GM21786 (cell line): ENCODE data around the gene C6orf89.

Experiments used
- ATAC-seq: cut with Tn5 transposase; IDR thresholded peaks from one replicate; pipeline ENCODE4 v1.9.1; 2021; ENCODE audit not compliant: unreplicated experiment

Gene C6orf89

GRCh38 chr6:36851626-36852025 lies 34.1 kb upstream of the C6orf89 start:
- ATAC-seq = no peak

DNA sequence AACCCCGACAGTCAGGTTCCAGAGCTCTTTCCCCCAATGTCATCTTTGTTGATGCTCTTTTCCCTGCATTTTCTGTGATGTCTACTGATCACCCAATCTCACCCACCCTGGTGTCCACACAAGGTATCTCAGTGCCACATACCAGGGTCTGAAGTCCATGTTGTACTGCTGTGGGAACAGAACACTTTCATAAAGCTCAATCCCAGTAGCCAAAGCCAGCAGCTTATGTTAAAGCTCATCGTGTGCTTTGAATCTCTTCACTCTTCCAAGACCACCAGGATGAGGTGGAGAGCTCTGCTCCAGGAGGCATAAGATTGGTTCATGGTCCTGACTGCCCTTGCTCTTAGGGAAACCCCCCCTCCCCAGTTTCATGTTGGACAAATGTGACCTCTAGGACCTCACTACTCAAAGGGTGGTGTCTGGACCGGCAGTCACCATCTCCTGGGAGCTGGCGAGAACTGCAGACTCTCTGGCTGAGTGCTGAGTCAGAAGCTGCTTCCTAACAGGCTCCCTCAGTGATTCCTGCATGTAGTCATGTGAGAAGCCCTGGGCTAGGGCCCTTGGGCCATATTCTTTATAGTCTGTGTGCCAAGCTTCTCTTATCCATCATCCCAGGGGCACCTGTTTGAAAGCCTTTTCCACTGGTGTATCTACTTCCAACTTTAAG lies 33.1 kb upstream of the C6orf89 start:
- no peak for ATAC-seq

GRCh38 chr6:36853325-36853724 lies 32.4 kb upstream of the C6orf89 start:
- no peak for ATAC-seq

DNA sequence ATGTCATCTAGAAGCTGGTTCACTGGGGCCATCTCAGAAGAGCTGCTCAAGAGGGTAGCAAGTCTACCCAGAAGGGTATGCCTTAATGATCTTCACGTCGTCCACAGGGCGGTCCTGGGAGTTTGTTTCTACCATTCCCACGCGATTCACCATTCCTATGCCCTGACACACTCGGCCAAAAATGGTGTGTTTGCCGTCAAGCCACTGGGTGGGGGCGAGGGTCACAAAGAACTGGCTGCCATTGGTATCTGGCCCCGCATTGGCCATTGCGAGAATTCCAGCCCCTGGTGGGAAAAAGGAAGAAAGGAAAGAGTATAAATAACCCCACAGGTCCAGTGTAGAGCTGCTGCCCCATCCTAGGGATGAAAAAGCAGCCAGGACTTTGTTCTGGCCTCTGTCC lies 30.0 kb upstream of the C6orf89 start:
- no peak for ATAC-seq

- no peak for ATAC-seq
Measured at GRCh38 chr6:36856277-36856676, 29.5 kb upstream of the C6orf89 start.

DNA sequence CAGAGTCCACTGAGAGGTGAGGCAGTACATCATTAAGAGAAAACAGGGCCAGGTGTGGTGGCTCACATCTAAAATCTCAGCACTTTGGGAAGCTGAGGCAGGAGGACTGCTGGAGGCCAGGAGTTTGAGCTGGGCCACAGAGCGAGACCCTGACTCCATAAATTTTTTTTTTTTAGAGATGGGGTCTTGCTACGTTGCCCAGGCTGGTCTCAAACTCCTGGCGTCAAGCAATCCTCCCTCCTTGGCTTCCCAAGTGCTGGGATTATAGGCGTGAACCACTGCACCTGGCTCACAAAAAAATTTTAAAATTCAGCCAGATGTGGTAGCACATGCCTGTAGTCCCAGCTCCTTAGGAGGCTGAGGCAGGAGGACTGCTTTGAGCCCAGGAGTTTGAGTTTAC lies 28.4 kb upstream of the C6orf89 start:
- ATAC-seq = no peak

GRCh38 chr6:36858407-36858981 lies 27.3 kb upstream of the C6orf89 start:
- ATAC-seq = no peak

DNA sequence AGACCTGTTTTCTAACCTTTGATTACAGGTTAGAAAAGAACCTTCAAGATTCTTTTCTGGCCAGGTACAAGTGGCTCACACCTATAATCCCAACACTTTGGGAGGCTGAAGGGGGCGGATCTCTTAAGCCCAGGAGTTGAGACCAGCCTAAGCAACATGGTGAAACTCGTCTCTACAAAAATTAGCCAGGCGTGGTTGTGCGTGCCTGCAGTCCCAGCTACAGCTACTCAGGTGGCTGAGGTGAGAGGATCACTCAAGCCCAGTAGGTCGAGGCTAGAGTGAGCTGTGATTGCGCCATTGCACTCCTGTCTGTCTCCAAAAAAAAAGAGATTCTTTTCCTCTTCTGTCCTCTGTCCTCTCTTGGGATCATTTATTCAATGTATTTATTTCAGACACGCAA lies 25.6 kb upstream of the C6orf89 start:
- no peak for ATAC-seq

DNA sequence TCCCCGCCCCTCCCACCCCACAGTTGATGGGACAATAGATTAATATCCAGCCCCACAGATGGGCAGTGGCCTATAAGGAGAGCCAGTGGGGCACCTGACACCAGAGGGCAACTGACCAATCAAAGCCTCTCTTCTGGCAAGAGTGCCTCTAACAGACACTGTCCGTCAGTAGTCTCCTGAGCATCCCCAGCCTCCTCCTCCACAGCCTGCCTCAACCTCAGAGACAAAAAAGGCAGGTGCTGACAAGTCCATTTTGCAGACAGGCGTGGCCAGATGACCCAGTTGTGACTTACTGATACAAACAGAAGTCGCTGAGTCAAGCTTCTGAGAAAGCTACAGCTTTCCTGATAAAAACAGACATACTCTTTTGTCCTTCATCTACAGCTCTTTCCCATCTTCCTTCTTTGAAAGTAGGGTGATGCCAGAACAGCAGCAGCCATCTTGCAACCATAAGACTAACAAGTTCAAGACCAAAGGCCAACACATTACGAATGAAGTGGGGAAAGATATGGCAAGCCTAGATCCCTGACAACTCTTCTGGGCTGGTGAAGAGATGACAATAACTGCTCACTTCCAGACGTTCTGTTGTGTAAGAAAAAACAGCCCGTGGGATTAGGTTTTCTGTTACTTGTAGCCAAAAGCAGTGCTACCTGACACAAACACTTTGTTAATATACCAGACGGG lies 23.4 kb upstream of the C6orf89 start:
- no peak for ATAC-seq

- ATAC-seq = no peak
Measured at GRCh38 chr6:36862848-36863382, 22.8 kb upstream of the C6orf89 start.

DNA sequence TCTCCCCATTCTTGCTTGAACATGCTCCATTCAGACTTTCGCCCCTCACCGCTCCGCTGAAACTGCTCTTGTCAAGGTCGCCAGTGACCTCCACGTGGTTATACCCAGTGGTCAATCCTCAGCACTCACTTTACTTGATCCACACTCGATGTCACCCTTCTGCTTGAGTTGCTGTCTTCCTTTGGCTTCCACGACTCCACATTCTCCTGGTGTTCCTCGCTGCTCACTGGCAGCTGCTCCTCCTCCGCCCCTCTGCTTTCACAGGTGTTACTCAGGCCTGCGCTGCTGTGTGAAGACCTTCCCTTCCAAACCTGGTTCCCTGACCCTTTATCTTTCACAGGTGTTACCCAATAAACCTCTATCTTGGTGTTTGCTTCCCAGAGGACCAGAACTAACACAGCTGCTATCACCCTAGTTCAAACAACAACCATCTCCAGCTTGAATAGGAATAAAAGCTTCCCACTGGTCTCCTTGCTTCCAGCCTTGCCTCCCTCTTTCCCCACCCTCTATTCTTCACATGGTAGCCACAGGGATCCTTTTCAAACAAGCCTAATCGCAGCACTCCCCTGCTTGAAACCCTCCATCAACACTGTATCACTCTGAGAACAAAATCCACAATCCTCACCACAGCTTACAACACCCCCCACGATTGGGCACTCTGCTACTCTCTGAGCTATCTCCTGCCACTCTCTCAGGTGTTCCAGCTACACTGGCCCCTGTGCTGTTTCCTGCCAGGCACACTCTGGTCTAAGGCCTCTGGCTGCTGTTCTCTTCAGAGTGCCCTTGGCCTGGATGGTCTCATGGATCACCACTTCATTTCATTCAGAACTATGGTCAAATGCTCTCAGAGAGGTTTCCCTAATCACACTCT lies 21.8 kb upstream of the C6orf89 start:
- ATAC-seq = no peak

DNA sequence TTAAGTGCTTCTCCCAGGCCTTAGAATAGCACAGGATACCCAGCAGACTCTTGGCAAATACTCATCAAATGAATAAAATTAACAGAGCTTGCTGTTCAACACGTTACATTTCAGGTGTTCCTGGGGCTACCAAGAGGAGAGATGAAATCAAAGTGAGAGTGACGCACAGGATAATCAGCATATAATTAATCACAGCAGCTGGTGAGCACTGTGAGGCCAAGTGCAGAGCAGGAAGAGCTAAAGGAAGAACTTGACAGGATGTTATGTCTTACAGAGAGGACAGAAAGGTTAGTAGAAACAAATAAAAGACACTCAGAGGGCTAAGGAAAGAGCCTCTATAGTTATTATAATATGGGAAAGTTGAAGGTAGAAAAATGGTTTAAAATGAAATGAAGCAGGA lies 19.9 kb upstream of the C6orf89 start:
- ATAC-seq = no peak

DNA sequence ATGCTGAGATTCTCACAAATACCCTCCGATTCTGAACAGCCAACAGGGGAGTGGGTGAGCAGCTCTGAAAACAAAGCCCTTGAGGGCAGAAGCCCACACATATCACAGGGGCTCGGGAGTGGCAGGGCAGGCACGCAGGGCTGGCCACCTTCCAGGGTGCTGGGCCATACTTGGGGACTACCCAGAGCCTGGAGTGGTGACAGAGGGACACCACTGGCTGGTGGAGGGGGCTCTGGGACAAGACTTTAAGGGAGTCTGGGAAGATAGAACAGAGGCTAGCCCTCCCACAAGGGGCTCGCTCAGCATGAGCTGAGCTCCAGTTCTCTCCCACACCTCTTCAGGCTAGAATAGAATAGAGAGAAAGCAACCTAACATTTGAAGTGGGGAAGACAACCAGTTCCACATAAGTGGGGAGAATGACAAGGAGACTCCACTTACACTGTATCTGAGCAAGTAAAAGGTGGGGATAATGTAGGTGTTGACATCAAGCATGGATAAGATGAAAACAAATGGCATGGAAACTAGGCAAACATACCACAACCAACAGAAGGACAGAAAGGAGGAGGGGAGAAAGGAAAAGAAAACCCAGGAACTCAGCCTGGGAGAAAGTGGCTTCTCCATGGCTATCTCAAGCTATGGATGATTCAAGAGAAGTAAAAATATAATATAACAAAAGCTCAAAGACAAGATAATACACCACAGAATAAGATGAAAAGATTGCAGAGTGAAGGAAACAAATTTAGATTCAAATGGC lies 18.1 kb upstream of the C6orf89 start:
- no peak for ATAC-seq

DNA sequence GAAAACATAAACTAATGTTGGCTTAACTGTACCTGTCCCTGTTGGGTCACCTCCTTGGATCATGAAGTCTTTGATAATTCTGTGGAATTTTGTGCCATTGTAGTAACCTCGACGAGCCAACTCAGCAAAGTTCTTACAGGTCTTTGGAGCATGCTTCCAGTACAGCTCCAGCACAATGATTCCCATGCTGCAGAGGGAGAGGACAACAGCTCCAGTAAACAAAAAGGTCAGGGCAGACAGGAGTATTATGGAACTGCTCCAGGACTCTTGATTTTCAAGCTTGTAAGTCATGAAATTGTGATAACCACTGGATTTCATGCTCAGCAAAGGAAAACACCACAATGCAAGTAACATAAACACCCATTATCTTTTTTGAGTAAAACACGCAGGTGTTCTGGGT lies 14.1 kb upstream of the C6orf89 start:
- ATAC-seq = no peak

DNA sequence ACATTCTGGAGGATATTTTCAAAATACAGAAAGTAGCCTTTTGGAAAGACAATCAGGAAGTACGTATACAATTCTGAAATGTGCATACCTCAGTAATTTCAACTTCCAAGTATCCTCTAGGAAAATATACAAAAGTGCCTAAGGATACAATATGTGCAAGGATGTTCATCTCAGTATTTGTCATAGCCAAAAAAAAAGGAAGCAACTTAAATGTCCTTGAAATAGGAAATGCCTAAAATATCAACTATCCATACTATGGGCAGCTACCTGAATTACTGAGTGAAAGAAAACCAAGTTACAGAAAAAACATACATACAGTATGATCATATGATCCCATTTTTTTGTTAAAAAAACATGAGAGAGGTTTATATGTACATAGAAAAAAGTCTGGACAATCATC lies 12.6 kb upstream of the C6orf89 start:
- no peak for ATAC-seq

DNA sequence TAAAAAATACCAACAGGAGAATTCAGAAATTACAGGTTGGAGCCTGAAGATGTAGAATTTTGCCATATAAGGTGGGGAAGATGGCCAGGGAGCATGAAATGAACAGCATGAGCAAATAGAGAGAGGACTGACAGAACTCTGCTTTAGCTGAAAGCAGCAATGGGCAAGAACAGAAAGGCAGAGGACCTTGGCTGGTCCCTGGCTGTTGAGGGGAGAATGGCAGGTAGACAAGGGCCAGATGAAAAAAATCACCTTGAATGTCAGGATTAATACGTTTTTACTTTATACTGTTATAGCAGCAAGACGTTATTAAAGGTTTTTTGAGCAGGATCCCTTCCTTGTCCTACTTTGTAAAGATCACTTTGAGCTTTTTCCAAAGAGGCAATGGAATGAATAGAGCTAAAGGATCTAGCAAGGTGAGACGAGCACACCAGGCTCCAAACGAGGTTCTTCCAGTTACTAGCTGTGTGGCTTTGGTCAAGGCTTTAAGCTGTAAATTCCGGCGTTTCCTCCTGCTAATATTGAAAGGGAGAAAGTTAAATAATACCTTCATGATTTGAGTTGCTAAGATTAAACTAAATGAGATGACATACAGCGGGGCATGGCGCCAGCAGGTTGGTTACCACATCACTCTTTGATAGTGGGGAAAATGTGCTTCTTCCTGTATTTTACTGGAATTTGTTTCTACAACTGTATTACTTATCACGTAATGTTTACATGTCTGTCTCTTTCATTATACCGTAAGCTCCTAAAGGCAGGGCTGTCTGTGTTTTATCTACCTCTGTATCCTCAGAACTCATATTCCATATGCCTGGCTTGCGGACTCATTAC lies 11.9 kb upstream of the C6orf89 start:
- no peak for ATAC-seq

GRCh38 chr6:36874443-36875249 lies 11.1 kb upstream of the C6orf89 start, which contains the start of gene PPIL1:
TSS of gene PPIL1 (minus strand) at chr6:36874803. CDS start at chr6:36874772, 31 bp downstream.
- peak; percentile 74 for ATAC-seq

- ATAC-seq = no peak
Measured at GRCh38 chr6:36875250-36875633, 10.5 kb upstream of the C6orf89 start.

DNA sequence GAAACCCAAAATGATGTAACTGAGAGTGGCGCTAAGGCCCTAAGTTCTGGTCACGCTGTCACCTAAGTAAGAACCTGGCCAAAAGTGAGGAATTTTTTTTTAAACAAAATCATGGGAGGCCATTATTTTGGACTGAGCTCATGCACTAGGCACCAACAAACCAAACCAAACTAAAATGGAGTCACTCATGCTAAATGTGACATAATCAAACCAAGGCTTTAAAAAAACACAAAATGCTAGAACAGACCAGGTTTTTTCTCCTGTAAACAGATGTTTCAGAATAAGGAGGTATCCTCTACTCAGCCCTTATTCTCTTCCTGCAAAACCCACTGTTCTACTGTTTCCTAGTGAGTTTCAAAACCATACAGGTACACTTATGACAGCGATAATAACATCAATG lies 1.1 kb upstream of the C6orf89 start:
- ATAC-seq = no peak
